MCF 10A (cell line): Measurements from ENCODE around the gene SYCP2. TPM values are rescaled to one million over a fixed set of nuclear protein-coding genes. Genes with fewer than 3 reads are reported as not detected.

Experiments used
- BruUV-seq: library from RNA; stranded (reverse); fragments of 400-500 nt; replicated peaks from 2 replicates; lab custom pipeline; 2021; lab: Mats Ljungman, UMichigan
- CTCF ChIA-PET: fragments of 300-600 bp; sonication (Branson Sonifier 250); formaldehyde crosslinking; extraction: SDS; loops from one replicate; lab custom pipeline; 2021; ENCODE audit warnings: antibody characterized with exemption, inconsistent platforms; lab: Yijun Ruan, JAX
- POLR2A ChIA-PET: fragments of 300-600, 350-650 bp; sonication (Branson Sonifier 250); formaldehyde crosslinking; extraction: SDS; loops from one replicate; lab custom pipeline; 2020; ENCODE audit warnings: antibody characterized with exemption, inconsistent platforms; lab: Yijun Ruan, JAX
- DNase-seq: peaks from one replicate; pipeline ENCODE4 v3.0.0-alpha.2; 2018; ENCODE audit not compliant: unreplicated experiment
- H3K27ac Mint-ChIP-seq: one replicate; pipeline ENCODE4 v1.8.0; 2022; ENCODE audit warnings: mild to moderate bottlenecking, low read depth, mixed read lengths; ENCODE audit not compliant: unreplicated experiment
- H3K27me3 Mint-ChIP-seq: one replicate; pipeline ENCODE4 v1.8.0; 2022; ENCODE audit warnings: mixed read lengths; ENCODE audit not compliant: insufficient read depth, unreplicated experiment
- H3K36me3 Mint-ChIP-seq: one replicate; pipeline ENCODE4 v1.8.0; 2022; ENCODE audit warnings: mild to moderate bottlenecking, moderate library complexity, mixed read lengths; ENCODE audit not compliant: insufficient read depth, unreplicated experiment
- H3K4me1 Mint-ChIP-seq: one replicate; pipeline ENCODE4 v1.8.0; 2022; ENCODE audit warnings: mixed read lengths; ENCODE audit not compliant: insufficient read depth, unreplicated experiment
- H3K4me3 Mint-ChIP-seq: one replicate; pipeline ENCODE4 v1.8.0; 2022; ENCODE audit warnings: mild to moderate bottlenecking, moderate library complexity, mixed read lengths; ENCODE audit not compliant: unreplicated experiment
- H3K9me3 Mint-ChIP-seq: one replicate; pipeline ENCODE4 v1.8.0; 2022; ENCODE audit warnings: mixed read lengths; ENCODE audit not compliant: unreplicated experiment
- intact Hi-C: fragments of 100-400 bp; cut with micrococcal nuclease; formaldehyde crosslinking; loops from 2 replicates; pipeline ENCODE4 v1.14.1; 2022
- total RNA-seq: library from RNA; stranded (reverse); gene quantifications from 2 replicates; pipeline ENCODE4 v1.2.3, GENCODE V29; 2022
- TF ChIP-seq, protein P1 (sequence below): fragments of 200-600 bp; IDR thresholded peaks from one replicate; pipeline ENCODE4 v1.8.0; 2022; ENCODE audit warnings: antibody characterized with exemption, mild to moderate bottlenecking; ENCODE audit not compliant: unreplicated experiment

Gene SYCP2
- total RNA-seq, 1 experiment from 2014 or later: 0.35 TPM

DNA sequence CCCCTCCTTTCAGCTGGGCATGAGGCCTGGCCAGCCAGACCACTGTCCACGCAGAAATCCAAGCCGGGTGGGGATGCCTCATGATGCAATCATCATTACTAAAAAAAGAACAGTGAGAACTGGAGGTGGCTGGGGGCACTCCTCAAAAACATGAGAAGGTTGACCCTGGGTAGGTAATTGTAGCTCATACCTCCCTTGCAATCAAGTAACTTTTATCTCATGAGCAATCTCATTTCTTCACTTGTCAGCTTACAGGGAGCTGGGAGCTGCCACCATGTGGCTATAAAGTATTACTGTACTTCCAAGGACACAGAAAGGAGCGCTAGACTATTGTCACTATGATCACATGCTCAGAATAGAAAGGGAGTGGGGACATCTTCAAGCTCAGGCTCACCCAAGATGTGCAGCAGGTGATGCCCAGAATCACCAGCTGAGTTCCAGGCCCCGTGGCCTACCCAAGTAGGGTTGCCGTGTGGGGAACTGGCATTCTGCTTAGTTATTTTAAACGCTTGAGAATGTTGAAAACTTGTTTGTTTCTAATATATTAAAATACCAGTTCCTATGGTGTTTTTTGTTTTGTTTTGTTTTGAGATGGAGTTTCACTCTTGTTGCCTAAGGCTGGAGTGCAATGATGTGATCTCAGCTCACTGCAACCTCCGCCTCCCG is 21.8 kb upstream of the SYCP2 start:
- no TSS peak for BruUV-seq
- no peaks in the 10 kb centered on the region for H3K27me3 Mint-ChIP-seq
- no peak overlapping the region for H3K4me3 Mint-ChIP-seq
- POLR2A ChIA-PET: interaction anchor here (0.7 to 2.2 kb wide), 5 partner anchors 15 to 85 kb away, joined by 3 to 13 read pairs (median 4); partner anchors contain the start of genes FAM217B and PPP1R3D
- no peaks in the 10 kb centered on the region for H3K9me3 Mint-ChIP-seq
- TF ChIP-seq, protein P1, sequence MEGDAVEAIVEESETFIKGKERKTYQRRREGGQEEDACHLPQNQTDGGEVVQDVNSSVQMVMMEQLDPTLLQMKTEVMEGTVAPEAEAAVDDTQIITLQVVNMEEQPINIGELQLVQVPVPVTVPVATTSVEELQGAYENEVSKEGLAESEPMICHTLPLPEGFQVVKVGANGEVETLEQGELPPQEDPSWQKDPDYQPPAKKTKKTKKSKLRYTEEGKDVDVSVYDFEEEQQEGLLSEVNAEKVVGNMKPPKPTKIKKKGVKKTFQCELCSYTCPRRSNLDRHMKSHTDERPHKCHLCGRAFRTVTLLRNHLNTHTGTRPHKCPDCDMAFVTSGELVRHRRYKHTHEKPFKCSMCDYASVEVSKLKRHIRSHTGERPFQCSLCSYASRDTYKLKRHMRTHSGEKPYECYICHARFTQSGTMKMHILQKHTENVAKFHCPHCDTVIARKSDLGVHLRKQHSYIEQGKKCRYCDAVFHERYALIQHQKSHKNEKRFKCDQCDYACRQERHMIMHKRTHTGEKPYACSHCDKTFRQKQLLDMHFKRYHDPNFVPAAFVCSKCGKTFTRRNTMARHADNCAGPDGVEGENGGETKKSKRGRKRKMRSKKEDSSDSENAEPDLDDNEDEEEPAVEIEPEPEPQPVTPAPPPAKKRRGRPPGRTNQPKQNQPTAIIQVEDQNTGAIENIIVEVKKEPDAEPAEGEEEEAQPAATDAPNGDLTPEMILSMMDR: peak; percentile 10
- H3K4me1 Mint-ChIP-seq: no peaks in the 10 kb centered on the region
- no peak for DNase-seq
- CTCF ChIA-PET: interaction anchor here (0.6 to 22.6 kb wide), 27 partner anchors 8 to 1842 kb away, joined by 3 to 360 read pairs (median 4); no protein-coding TSS in a partner anchor
- no peak overlapping the region for H3K27ac Mint-ChIP-seq
- intact Hi-C loops: no loop called here
- H3K36me3 Mint-ChIP-seq: no peaks in the 10 kb centered on the region

DNA sequence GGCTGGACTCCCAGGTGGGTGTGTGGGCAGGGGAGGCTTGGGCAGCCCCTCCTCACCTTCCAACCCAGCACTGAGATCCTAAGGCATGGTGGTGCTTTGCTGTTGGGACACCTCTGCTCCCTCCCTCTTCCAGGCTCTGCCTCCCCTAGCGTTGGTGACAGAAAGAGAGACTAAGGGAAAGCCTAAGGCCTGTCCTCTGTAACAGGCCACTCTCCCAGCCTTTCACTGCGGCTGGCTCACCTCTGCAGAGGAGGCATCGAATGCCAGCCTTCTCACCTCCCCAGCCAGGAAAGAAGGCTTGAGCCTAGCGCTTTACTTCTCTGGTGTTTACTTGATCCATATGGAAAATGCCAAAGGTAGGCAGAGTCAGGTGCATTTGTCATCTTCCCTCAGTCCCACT is 21.3 kb upstream of the SYCP2 start:
- TF ChIP-seq, protein P1: no peak
- H3K4me3 Mint-ChIP-seq: no peak overlapping the region
- no peaks in the 10 kb centered on the region for H3K36me3 Mint-ChIP-seq
- no TSS peak for BruUV-seq
- H3K27me3 Mint-ChIP-seq: no peaks in the 10 kb centered on the region
- CTCF ChIA-PET: interaction anchor here (0.6 to 22.6 kb wide), 18 partner anchors 9 to 295 kb away, joined by 3 to 360 read pairs (median 4); no protein-coding TSS in a partner anchor
- H3K4me1 Mint-ChIP-seq: no peaks in the 10 kb centered on the region
- H3K9me3 Mint-ChIP-seq: no peaks in the 10 kb centered on the region
- intact Hi-C loops: no loop called here
- POLR2A ChIA-PET: interaction anchor here (0.9 to 7.0 kb wide), 5 partner anchors 14 to 86 kb away, joined by 3 to 45 read pairs (median 6); partner anchors contain the start of genes FAM217B and PPP1R3D
- no peak for DNase-seq
- H3K27ac Mint-ChIP-seq: no peak overlapping the region

DNA sequence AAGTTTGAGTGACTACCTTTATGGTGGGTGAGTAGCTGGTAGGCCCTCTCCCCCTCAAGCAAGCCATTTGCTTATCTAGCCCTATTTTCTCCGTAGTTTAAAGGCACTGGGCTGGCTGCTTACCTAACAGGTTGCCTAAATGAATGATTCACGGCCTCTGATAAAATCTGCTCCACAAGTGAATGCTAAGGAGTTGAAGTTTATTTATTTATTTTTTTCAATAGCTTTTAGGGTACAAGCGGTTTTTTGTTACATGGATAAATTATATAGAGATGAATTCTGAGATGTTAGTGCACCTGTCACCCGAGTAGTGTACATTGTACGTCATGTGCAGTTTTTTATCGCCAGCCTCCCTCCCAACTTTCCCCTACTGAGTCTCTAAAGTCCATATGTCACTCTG is 16.5 kb upstream of the SYCP2 start:
- BruUV-seq: no TSS peak
- Mint-ChIP-seq H3K4me1 (no peaks in the 10 kb centered on the region), H3K27ac (no peak overlapping the region), H3K36me3 (peaks cover 2% of the 10 kb centered on the region), H3K27me3 (no peaks in the 10 kb centered on the region), H3K9me3 (no peaks in the 10 kb centered on the region), H3K4me3 (no peak overlapping the region)
- DNase-seq: no peak
- intact Hi-C loops: loop anchor here (1.0 to 5.0 kb wide), 4 partner anchors 100 to 312 kb away; no protein-coding TSS in a partner anchor
- ChIA-PET POLR2A (interaction anchor here (1.1 to 7.0 kb wide), 2 partner anchors 9 to 22 kb away, joined by 6 to 45 read pairs; partner anchors contain the start of genes FAM217B and PPP1R3D), CTCF (interaction anchor here (0.6 to 22.6 kb wide), 31 partner anchors 8 to 744 kb away, joined by 3 to 360 read pairs (median 4); partner anchors contain the start of genes CDH26, FAM217B, PPP1R3D and SYCP2)
- TF ChIP-seq, protein P1: no peak
